Right lobe of liver (tissue), 4 donors: Measurements from ENCODE around the gene ELMO1.

Experiments used
- POLR2A ChIP-seq: fragments of 450-650 bp; IDR thresholded peaks from one replicate; pipeline ENCODE4 v1.6.1; 2017; ENCODE audit warnings: antibody characterized with exemption, mild to moderate bottlenecking
- TF ChIP-seq, protein P1 (sequence below), 4 donors: fragments of 200-600 bp in 3 of 4; fragments of 450-650 bp in 1 of 4; IDR thresholded peaks; one replicate each; pipeline versions ENCODE4 v1.5.1 to v1.8.0; 2016 to 2022; ENCODE audit warnings: antibody characterized with exemption in 4 of 4, mild to moderate bottlenecking in 2 of 4
- donor health status: DM: no; HTN: no; CAD: no.
- donor health status: DM: no; HTN: no; CAD: no.
- donor health status: DM: no; HTN: yes; CAD: no.

DNA sequence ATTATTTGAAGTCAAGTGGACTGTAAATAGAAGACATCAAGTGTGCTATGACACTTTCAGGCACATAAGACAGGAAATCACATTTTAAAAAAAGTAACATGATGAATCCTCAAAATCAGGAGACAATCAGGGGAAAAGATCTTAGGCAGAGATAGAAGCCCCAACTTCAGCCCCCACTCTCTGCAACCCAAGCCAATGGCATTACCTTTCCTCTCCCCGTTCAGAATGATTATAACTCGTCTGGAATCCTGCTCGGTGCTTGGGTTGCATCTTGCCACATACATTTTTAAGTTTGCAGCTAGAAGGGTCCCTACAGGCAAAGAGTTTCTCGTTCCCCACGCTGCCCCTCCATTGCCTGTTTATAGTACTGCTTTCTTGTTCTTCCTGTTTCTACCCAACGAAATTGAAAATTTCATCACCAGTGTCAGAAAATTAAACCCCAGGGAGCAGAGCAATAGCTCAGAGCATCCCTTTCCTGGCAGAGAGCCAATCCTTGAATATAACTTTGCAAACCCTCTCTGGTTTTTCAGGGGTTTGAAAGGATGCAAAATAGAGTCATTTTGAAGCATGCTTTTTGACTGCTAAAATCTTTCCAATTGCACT lies 463.9 kb downstream of the ELMO1 start:
- TF ChIP-seq, protein P1, sequence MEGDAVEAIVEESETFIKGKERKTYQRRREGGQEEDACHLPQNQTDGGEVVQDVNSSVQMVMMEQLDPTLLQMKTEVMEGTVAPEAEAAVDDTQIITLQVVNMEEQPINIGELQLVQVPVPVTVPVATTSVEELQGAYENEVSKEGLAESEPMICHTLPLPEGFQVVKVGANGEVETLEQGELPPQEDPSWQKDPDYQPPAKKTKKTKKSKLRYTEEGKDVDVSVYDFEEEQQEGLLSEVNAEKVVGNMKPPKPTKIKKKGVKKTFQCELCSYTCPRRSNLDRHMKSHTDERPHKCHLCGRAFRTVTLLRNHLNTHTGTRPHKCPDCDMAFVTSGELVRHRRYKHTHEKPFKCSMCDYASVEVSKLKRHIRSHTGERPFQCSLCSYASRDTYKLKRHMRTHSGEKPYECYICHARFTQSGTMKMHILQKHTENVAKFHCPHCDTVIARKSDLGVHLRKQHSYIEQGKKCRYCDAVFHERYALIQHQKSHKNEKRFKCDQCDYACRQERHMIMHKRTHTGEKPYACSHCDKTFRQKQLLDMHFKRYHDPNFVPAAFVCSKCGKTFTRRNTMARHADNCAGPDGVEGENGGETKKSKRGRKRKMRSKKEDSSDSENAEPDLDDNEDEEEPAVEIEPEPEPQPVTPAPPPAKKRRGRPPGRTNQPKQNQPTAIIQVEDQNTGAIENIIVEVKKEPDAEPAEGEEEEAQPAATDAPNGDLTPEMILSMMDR (IDR thresholded peaks at IDR 0.05), result no peak
- no peak for TF ChIP-seq POLR2A
